ENCODE results near the gene RASSF3. TPM values are rescaled to one million over a fixed set of nuclear protein-coding genes. Genes with fewer than 3 reads are reported as not detected.

RASSF3 gene, protein sequence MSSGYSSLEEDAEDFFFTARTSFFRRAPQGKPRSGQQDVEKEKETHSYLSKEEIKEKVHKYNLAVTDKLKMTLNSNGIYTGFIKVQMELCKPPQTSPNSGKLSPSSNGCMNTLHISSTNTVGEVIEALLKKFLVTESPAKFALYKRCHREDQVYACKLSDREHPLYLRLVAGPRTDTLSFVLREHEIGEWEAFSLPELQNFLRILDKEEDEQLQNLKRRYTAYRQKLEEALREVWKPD
- total RNA-seq (100 to 1,000 TPM in 4 of 9 donors, 10 to 100 TPM in 5; 59.7 to 116 (median 93.4) TPM), polyA plus RNA-seq (10 to 100 TPM; 32.8 to 55.4 TPM)
- long read RNA-seq, donor 1, transcript RASSF3-204 (5 exons, 3,492 nt): major isoform, 42 of 53 reads
- long read RNA-seq, donor 1, partial matches to known transcripts: 1 of 53 reads
- long read RNA-seq, donor 1, other reads (novel, unspliced or antisense): 9 of 53 reads
- long read RNA-seq, donor 2, partial matches to known transcripts: 0 of 4 reads
- long read RNA-seq, donor 2, other reads (novel, unspliced or antisense): 4 of 4 reads
- long read RNA-seq, donor 3, transcript RASSF3-204 (5 exons, 3,492 nt): major isoform, 62 of 75 reads
- long read RNA-seq, donor 3, partial matches to known transcripts: 2 of 75 reads
- long read RNA-seq, donor 3, other reads (novel, unspliced or antisense): 10 of 75 reads

DNA sequence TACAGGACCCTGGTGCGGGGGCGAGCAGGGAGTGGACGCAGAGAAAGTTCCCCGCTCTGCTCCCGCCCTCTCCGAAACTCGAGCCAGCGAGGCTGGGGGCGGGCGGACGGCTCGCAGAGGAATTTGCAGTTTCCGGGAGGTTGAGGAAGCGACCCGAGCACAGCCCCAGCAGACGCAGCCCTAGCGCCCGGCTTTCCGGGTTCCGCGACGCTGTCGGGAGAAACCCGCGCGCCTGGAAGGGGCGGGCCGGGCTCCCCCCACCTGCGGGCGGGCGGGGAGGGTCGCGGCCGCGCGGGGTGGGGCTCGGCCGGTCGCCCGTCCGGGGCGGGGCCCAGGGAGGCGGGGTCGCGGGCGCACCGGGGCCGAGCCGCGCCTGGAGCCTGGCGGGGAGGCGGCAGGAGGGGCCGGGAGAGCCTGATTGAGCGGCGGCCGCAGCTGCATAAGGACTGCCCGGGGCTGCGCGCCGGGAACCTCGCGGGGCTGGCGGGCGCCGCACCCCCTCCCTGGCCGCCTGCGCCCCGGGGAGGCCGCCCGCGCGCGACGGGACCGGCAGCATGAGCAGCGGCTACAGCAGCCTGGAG lies at the start of gene RASSF3:
Gene RASSF3 (plus strand): TSS at position 417 of the 581 bp plus-strand sequence. CDS start 138 bp downstream, at position 555.
- DNase-seq: peak; percentile 82 to 91 (median 84)
- peaks cover 0 to 11% (median 0%) of the 10 kb centered on the region in 9 donors for H3K36me3 ChIP-seq
- TF ChIP-seq, protein P1, sequence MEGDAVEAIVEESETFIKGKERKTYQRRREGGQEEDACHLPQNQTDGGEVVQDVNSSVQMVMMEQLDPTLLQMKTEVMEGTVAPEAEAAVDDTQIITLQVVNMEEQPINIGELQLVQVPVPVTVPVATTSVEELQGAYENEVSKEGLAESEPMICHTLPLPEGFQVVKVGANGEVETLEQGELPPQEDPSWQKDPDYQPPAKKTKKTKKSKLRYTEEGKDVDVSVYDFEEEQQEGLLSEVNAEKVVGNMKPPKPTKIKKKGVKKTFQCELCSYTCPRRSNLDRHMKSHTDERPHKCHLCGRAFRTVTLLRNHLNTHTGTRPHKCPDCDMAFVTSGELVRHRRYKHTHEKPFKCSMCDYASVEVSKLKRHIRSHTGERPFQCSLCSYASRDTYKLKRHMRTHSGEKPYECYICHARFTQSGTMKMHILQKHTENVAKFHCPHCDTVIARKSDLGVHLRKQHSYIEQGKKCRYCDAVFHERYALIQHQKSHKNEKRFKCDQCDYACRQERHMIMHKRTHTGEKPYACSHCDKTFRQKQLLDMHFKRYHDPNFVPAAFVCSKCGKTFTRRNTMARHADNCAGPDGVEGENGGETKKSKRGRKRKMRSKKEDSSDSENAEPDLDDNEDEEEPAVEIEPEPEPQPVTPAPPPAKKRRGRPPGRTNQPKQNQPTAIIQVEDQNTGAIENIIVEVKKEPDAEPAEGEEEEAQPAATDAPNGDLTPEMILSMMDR (IDR thresholded peaks at IDR 0.05): no peak
- peak in 1 of 2 donors; percentile 71 for TF ChIP-seq POLR2A (IDR thresholded peaks at IDR 0.05)
- ATAC-seq: peak; percentile 38 to 93 (median 84)
- H3K27ac ChIP-seq: peak within 1 kb of the TSS; percentile 90 to 99 (median 97)
- no peaks in the 10 kb centered on the region for H3K27me3 ChIP-seq
- 0% methylated on average over 4 to 76 of the region's 76 CpGs for WGBS, 4 donors
- H3K4me3 ChIP-seq: peak within 1 kb of the TSS; percentile 67 to 99 (median 96)
- H3K4me1 ChIP-seq: peaks cover 0 to 32% (median 20%) of the 10 kb centered on the region in 12 donors
- intact Hi-C loops (cut with DNase I): loop anchor here (1.0 to 10.0 kb wide), 13 partner anchors 33 to 155 kb away; partner anchors contain the start of gene TBK1 (in 1 of the 10)
- no peaks in the 10 kb centered on the region for H3K9me3 ChIP-seq

DNA sequence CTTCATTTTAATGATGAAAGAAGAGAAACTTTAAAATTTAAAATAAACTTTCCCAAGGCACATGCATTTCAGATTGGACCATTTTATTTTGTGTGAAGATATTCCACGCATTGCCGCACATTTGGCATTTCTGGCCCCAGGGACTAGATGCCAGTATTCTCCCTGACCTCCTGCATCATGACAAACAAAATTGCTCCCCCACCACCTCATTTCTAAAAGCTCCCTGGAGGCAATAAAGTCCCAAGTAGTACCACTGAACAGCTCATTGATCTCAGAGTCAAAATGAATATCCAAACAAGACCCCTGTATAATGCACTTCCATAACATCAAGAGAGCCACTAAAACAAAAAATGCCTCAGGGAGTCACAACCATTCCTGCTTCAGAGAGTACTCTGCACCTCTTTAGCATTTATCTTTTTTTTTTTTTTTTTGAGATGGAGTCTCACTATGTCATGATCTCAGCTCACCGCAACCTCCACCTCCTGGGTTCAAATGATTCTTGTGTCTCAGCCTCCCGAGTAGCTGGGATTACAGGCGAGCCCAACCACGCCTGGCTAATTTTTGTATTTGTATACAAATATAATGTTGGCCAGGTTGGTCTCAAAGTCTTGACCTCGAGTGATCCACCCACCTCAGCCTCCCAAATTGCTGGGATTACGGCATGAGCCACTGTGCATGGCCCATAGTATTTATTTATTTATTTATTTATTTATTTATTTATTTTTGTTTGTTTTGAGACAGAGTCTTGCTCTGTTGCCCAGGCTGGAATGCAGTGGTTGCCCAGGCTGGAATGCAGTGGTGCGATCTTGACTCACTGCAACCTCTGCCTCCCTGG lies 48.8 kb upstream of the RASSF3 start:
- 91 to 95% (median 93%) methylated on average over 9 of the region's 9 CpGs for WGBS, 4 donors
- no peaks in the 10 kb centered on the region for H3K27me3 ChIP-seq
- ATAC-seq: no peak

DNA sequence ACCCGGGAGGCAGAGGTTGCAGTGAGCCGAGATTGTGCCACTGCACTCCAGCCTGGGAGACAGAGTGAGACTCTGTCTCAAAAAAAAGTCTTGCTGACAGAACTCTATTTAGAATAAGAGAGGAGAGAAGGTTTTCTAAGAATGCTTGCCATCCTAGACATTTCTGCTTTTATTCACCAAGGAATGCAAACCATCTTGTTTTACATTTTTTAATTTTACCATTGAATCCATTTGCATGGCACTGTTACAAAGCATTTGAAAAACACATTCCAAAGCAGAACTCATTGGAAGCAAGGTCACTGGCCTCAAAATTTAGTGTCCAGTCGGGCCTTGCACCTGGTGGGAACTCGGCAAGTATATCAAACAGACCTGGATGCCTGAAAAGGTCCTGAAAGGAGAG lies 44.2 kb upstream of the RASSF3 start:
- no peak for ATAC-seq
- TF ChIP-seq, protein P1 (IDR thresholded peaks at IDR 0.05): no peak
- TF ChIP-seq POLR2A (IDR thresholded peaks at IDR 0.05): no peak
- no peaks in the 10 kb centered on the region for H3K9me3 ChIP-seq
- no peak overlapping the region for H3K27ac ChIP-seq
- intact Hi-C loops (cut with DNase I): loop anchor here in 3 of 10 donors (5.0 kb wide), 3 partner anchors 41 to 131 kb away; partner anchors contain the start of gene RASSF3 (in 1 of the 3)
- DNase-seq: no peak
- WGBS, 4 donors: 92 to 96% (median 94%) methylated on average over 4 of the region's 4 CpGs
- H3K4me3 ChIP-seq: no peak overlapping the region
- no peaks in the 10 kb centered on the region for H3K36me3 ChIP-seq
- H3K4me1 ChIP-seq: peaks cover 0 to 36% (median 18%) of the 10 kb centered on the region in 12 donors
- H3K27me3 ChIP-seq: no peaks in the 10 kb centered on the region

More for the DNA sequence above, 48.8 kb upstream of the RASSF3 start:
- DNase-seq: no peak
- no peaks in the 10 kb centered on the region for H3K36me3 ChIP-seq
- no peaks in the 10 kb centered on the region for H3K9me3 ChIP-seq
- peaks cover 0 to 11% (median 0%) of the 10 kb centered on the region in 12 donors for H3K4me1 ChIP-seq
- no peak overlapping the region for H3K4me3 ChIP-seq
- no peak for TF ChIP-seq POLR2A (IDR thresholded peaks at IDR 0.05)
- TF ChIP-seq, protein P1 (IDR thresholded peaks at IDR 0.05): no peak
- intact Hi-C loops (cut with DNase I): no loop called here
- no peak overlapping the region for H3K27ac ChIP-seq

Data from heart left ventricle (tissue), 16 donors.